Tibial artery (tissue), 4 donors: ENCODE data around the gene PCDHB9.
"Not testable (repeated sequence)": the region's sequence is repeated elsewhere in the genome, so short reads cannot be mapped to it uniquely, and the experiment has no call there.

ENCODE experiments used
- DNase-seq, 2 donors: peaks; one replicate each; pipeline ENCODE4 v3.0.0-alpha.2; 2019
- H3K27ac ChIP-seq, 2 donors: fragments of 200-600 bp; sonication (generic) in 1 of 2; 1 replicate in 1 of 2; 2 replicates in 1 of 2; pipeline ENCODE4 v1.5.1; 2018 to 2019; ENCODE audit warnings: mild to moderate bottlenecking in 1 of 2
- H3K27me3 ChIP-seq, 2 donors: fragments of 200-600 bp; sonication (generic) in 1 of 2; one replicate each; pipeline versions ENCODE4 v1.5.1 to v1.6.0; 2016 to 2019
- H3K36me3 ChIP-seq, 3 donors: fragments of 200-600 bp; sonication (generic) in 2 of 3; one replicate each; pipeline ENCODE4 v1.5.1; 2016 to 2019; ENCODE audit warnings: mild to moderate bottlenecking in 2 of 3
- H3K4me1 ChIP-seq, 4 donors: fragments of 200-600 bp; sonication (generic) in 2 of 4; 1 replicate in 3 of 4; 2 replicates in 1 of 4; pipeline ENCODE4 v1.5.1; 2016 to 2019
- H3K4me3 ChIP-seq, 2 donors: fragments of 200-600 bp; sonication (generic) in 1 of 2; 1 replicate in 1 of 2; 2 replicates in 1 of 2; pipeline ENCODE4 v1.5.1; 2018 to 2019; ENCODE audit warnings: mild to moderate bottlenecking in 2 of 2
- H3K9me3 ChIP-seq, 3 donors: fragments of 200-600 bp; sonication (generic) in 1 of 3; one replicate each; pipeline ENCODE4 v1.5.1; 2016 to 2019
- intact Hi-C: fragments of 100-400 bp; cut with DNase I; formaldehyde crosslinking; loops from one replicate; pipeline ENCODE4 v1.15.0; 2023; ENCODE audit warnings: low total_unique reads
- TF ChIP-seq, protein P1 (sequence below), 2 experiments: fragments of 200-600 bp in 1 of 2; fragments of 450-650 bp in 1 of 2; IDR thresholded peaks; one replicate each; pipeline ENCODE4 v1.5.1; 2017 to 2019; ENCODE audit warnings: antibody characterized with exemption in 2 of 2, mild to moderate bottlenecking in 1 of 2, moderate library complexity in 1 of 2

Gene PCDHB9

DNA sequence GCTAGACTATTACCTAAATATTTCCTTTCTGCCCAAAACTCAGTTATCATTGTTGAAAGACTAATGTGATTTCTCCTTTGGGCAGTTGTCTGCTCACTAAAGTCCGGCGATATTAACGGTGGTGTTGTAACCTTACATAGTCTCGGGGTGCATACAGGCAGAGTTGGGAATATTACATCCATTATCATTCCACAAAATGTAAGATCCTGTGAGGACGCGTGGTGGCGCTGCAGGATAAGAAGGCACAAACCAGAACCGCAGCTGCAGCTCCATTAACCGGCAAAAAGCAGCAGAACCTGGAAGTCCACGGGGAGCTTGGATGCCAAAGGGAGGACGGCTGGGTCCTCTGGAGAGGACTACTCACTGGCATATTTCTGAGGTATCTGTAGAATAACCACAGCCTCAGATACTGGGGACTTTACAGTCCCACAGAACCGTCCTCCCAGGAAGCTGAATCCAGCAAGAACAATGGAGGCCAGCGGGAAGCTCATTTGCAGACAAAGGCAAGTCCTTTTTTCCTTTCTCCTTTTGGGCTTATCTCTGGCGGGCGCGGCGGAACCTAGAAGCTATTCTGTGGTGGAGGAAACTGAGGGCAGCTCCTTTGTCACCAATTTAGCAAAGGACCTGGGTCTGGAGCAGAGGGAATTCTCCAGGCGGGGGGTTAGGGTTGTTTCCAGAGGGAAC, 26.8 kb downstream of the PCDHB9 start, which contains the start of gene PCDHB13:
Gene PCDHB13, plus strand, starts transcription at position 264 of the 684 bp plus-strand sequence. Its CDS starts 205 bp downstream, at position 469.
- DNase-seq, H3K4me1 ChIP-seq, H3K27ac ChIP-seq, intact Hi-C loops, H3K27me3 ChIP-seq: not testable (repeated sequence)
- Histone ChIP-seq H3K4me3 (peak within 1 kb of the TSS in 1 of 2 donors; percentile 22), H3K9me3 (peaks cover 14 to 95% (median 72%) of the 10 kb centered on the region in 3 donors), H3K36me3 (peaks cover 5 to 34% (median 28%) of the 10 kb centered on the region in 3 donors)
- TF ChIP-seq, protein P1, sequence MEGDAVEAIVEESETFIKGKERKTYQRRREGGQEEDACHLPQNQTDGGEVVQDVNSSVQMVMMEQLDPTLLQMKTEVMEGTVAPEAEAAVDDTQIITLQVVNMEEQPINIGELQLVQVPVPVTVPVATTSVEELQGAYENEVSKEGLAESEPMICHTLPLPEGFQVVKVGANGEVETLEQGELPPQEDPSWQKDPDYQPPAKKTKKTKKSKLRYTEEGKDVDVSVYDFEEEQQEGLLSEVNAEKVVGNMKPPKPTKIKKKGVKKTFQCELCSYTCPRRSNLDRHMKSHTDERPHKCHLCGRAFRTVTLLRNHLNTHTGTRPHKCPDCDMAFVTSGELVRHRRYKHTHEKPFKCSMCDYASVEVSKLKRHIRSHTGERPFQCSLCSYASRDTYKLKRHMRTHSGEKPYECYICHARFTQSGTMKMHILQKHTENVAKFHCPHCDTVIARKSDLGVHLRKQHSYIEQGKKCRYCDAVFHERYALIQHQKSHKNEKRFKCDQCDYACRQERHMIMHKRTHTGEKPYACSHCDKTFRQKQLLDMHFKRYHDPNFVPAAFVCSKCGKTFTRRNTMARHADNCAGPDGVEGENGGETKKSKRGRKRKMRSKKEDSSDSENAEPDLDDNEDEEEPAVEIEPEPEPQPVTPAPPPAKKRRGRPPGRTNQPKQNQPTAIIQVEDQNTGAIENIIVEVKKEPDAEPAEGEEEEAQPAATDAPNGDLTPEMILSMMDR (IDR thresholded peaks at IDR 0.05): peak; percentile 15 to 16

DNA sequence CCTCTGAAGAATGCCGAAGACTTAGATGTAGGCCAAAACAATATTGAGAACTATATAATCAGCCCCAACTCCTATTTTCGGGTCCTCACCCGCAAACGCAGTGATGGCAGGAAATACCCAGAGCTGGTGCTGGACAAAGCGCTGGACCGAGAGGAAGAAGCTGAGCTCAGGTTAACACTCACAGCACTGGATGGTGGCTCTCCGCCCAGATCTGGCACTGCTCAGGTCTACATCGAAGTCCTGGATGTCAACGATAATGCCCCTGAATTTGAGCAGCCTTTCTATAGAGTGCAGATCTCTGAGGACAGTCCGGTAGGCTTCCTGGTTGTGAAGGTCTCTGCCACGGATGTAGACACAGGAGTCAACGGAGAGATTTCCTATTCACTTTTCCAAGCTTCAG, 27.6 kb downstream of the PCDHB9 start:
- H3K4me1 ChIP-seq, intact Hi-C loops, H3K27me3 ChIP-seq, H3K27ac ChIP-seq, H3K4me3 ChIP-seq, DNase-seq: not testable (repeated sequence)
- Histone ChIP-seq H3K9me3 (peaks cover 19 to 95% (median 72%) of the 10 kb centered on the region in 3 donors), H3K36me3 (peaks cover 5 to 37% (median 35%) of the 10 kb centered on the region in 3 donors)

DNA sequence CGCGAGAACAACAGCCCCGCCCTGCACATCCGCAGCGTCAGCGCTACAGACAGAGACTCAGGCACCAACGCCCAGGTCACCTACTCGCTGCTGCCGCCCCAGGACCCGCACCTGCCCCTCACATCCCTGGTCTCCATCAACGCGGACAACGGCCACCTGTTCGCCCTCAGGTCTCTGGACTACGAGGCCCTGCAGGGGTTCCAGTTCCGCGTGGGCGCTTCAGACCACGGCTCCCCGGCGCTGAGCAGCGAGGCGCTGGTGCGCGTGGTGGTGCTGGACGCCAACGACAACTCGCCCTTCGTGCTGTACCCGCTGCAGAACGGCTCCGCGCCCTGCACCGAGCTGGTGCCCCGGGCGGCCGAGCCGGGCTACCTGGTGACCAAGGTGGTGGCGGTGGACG, 28.5 kb downstream of the PCDHB9 start:
- DNase-seq, H3K27me3 ChIP-seq, intact Hi-C loops, H3K4me3 ChIP-seq, H3K27ac ChIP-seq, H3K4me1 ChIP-seq: not testable (repeated sequence)
- H3K9me3 ChIP-seq: peaks cover 19 to 95% (median 73%) of the 10 kb centered on the region in 3 donors
- peaks cover 5 to 45% (median 30%) of the 10 kb centered on the region in 3 donors for H3K36me3 ChIP-seq

GRCh38 chr5:141216035-141216434, 29.1 kb downstream of the PCDHB9 start:
- Histone ChIP-seq H3K9me3 (peaks cover 24 to 97% (median 75%) of the 10 kb centered on the region in 3 donors), H3K36me3 (peaks cover 5 to 50% (median 30%) of the 10 kb centered on the region in 3 donors)
- intact Hi-C loops, H3K27ac ChIP-seq, H3K4me3 ChIP-seq, DNase-seq, H3K27me3 ChIP-seq, H3K4me1 ChIP-seq: not testable (repeated sequence)

DNA sequence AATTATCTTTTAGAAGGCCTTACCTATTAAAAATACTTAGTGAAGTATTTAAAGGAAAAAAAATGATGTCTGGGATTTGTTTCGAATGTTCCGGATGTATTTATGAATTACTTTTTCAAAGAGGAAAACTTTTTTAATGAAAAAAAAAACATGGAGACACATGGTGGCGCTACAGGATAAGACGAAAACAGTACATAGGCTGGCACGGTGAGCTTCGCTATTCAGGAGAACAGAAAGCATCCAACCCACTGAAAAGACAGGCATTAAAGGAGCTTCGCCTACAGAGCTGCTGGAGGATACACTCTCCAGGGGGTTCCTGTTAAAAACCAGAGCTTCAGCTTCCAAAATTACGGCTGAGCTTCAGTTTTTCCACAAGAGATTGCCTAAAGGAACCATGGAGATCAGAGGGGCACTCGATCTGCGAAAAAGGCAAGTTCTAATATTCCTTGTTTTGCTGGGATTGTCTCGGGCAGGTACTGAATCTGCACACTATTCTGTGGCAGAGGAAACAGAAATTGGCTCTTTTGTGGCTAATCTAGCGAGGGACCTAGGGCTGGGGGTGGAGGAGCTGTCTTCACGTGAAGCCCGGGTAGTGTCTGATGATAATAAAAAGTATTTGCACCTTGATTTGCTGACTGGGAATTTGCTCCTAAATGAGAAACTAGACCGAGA, 36.3 kb downstream of the PCDHB9 start, which contains the start of gene PCDHB14:
Gene PCDHB14, plus strand, starts transcription at position 232 of the 672 bp plus-strand sequence. Its CDS starts 163 bp downstream, at position 395.
- H3K27me3 ChIP-seq: no peaks in the 10 kb centered on the region
- H3K9me3 ChIP-seq: peaks cover 15 to 97% (median 85%) of the 10 kb centered on the region in 3 donors
- peaks cover 5 to 47% (median 44%) of the 10 kb centered on the region in 3 donors for H3K36me3 ChIP-seq
- H3K27ac ChIP-seq: no peak within 1 kb of the TSS
- H3K4me3 ChIP-seq: peak within 1 kb of the TSS; percentile 19 to 34
- H3K4me1 ChIP-seq: no peaks in the 10 kb centered on the region
- TF ChIP-seq, protein P1 (IDR thresholded peaks at IDR 0.05): no peak
- intact Hi-C loops: no loop called here
- no peak for DNase-seq

- H3K4me3 ChIP-seq, intact Hi-C loops, H3K4me1 ChIP-seq, H3K27me3 ChIP-seq, H3K27ac ChIP-seq, DNase-seq: not testable (repeated sequence)
- Histone ChIP-seq H3K9me3 (peaks cover 9 to 90% (median 74%) of the 10 kb centered on the region in 3 donors), H3K36me3 (peaks cover 0 to 35% (median 28%) of the 10 kb centered on the region in 3 donors)
These were observed 37.9 kb downstream of the PCDHB9 start for GRCh38 chr5:141224844-141225243.

GRCh38 chr5:141225421-141225820, 38.5 kb downstream of the PCDHB9 start:
- H3K27me3 ChIP-seq, intact Hi-C loops: not testable (repeated sequence)
- peaks cover 9 to 88% (median 72%) of the 10 kb centered on the region in 3 donors for H3K9me3 ChIP-seq

More at GRCh38 chr5:141225421-141225820, 38.5 kb downstream of the PCDHB9 start:
- not testable (repeated sequence) for DNase-seq, H3K27ac ChIP-seq, H3K4me1 ChIP-seq, H3K4me3 ChIP-seq
- peaks cover 0 to 35% (median 23%) of the 10 kb centered on the region in 3 donors for H3K36me3 ChIP-seq
